Measurements from ENCODE around the gene MAST4.
A peak's percentile ranks its signal among the peaks of the same experiment; 100 is the strongest.
"Not testable (repeated sequence)": the region's sequence is repeated elsewhere in the genome, so short reads cannot be mapped to it uniquely, and the experiment has no call there.

Gene MAST4

GRCh38 chr5:66814146-66814991 lies 218.2 kb downstream of the MAST4 start:
- peak; percentile 43 for DNase-seq

GRCh38 chr5:66818304-66818934 lies 222.2 kb downstream of the MAST4 start:
- no peak for DNase-seq

- DNase-seq = no peak
Observed at GRCh38 chr5:66818935-66819328, 222.7 kb downstream of the MAST4 start.

- DNase-seq = no peak
Observed at GRCh38 chr5:66820630-66821207, 224.5 kb downstream of the MAST4 start.

- DNase-seq = no peak
Observed at GRCh38 chr5:66821688-66822429, 225.7 kb downstream of the MAST4 start.

- not testable (repeated sequence) for DNase-seq
Observed at GRCh38 chr5:66822906-66823305, 226.7 kb downstream of the MAST4 start.

GRCh38 chr5:66824476-66824875 lies 228.3 kb downstream of the MAST4 start:
- no peak for DNase-seq

- DNase-seq = no peak
Observed at GRCh38 chr5:66826263-66826662, 230.1 kb downstream of the MAST4 start.

GRCh38 chr5:66826696-66827095 lies 230.5 kb downstream of the MAST4 start:
- no peak for DNase-seq

- DNase-seq = no peak
Observed at GRCh38 chr5:66828046-66828547, 231.9 kb downstream of the MAST4 start.

- DNase-seq = peak; percentile 50
Observed at GRCh38 chr5:66828548-66829357, 232.6 kb downstream of the MAST4 start.

GRCh38 chr5:66829358-66829674 lies 233.1 kb downstream of the MAST4 start:
- no peak for DNase-seq

- DNase-seq = peak; percentile 31
Observed at GRCh38 chr5:66829826-66830225, 233.6 kb downstream of the MAST4 start.

- DNase-seq = no peak
Observed at GRCh38 chr5:66830636-66831035, 234.4 kb downstream of the MAST4 start.

- DNase-seq = peak; percentile 45
Observed at GRCh38 chr5:66839636-66840185, 243.5 kb downstream of the MAST4 start.

GRCh38 chr5:66840511-66841013 lies 244.4 kb downstream of the MAST4 start:
- DNase-seq = peak; percentile 75

GRCh38 chr5:66841264-66841663 lies 245.1 kb downstream of the MAST4 start:
- no peak for DNase-seq

- no peak for DNase-seq
Observed at GRCh38 chr5:66842540-66842939, 246.3 kb downstream of the MAST4 start.

- DNase-seq = no peak
Observed at GRCh38 chr5:66843065-66843464, 246.9 kb downstream of the MAST4 start.

- no peak for DNase-seq
Observed at GRCh38 chr5:66848749-66849641, 252.8 kb downstream of the MAST4 start.

- no peak for DNase-seq
Observed at GRCh38 chr5:66849803-66850202, 253.6 kb downstream of the MAST4 start.
